Measurements from ENCODE around the gene TIMP3.

The TIMP3 gene

GRCh38 chr22:32785321-32786026 lies 16.0 kb upstream of the TIMP3 start:
- in situ Hi-C loops (cut with HindIII; ENCODE audit: low sequenced_read_pairs) = no loop called here

GRCh38 chr22:32786027-32786418 lies 15.5 kb upstream of the TIMP3 start:
- in situ Hi-C loops (cut with HindIII; ENCODE audit: low sequenced_read_pairs) = no loop called here

- in situ Hi-C loops (cut with HindIII; ENCODE audit: low sequenced_read_pairs) = no loop called here
These were observed 12.4 kb upstream of the TIMP3 start for GRCh38 chr22:32788904-32789624.

- in situ Hi-C loops (cut with HindIII; ENCODE audit: low sequenced_read_pairs) = no loop called here
These were observed 11.5 kb upstream of the TIMP3 start for GRCh38 chr22:32789797-32790620.

DNA sequence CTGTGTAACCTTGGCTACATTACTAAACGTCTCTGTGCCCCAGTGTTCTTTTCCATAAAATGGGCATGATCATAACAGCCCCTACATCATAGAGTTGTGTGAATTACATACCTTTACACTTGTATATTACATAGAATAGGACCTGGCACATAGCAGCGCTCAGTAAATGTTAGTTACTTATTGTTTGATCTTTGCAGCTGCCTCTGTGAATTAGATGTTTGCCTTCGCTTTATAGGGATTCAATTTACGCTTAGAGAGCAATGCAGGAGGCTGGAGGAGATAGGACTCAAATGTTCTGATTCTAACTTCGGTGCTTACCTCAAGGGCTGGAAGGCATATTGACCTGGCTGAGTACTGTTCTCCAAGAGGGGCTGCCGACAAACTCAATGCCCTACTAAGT lies 10.4 kb upstream of the TIMP3 start:
- in situ Hi-C loops (cut with HindIII; ENCODE audit: low sequenced_read_pairs) = no loop called here

- in situ Hi-C loops (cut with HindIII; ENCODE audit: low sequenced_read_pairs) = no loop called here
These were observed 10.0 kb upstream of the TIMP3 start for GRCh38 chr22:32791485-32791884.

GRCh38 chr22:32793589-32793988 lies 7.9 kb upstream of the TIMP3 start:
- in situ Hi-C loops (cut with HindIII; ENCODE audit: low sequenced_read_pairs) = no loop called here

- in situ Hi-C loops (cut with HindIII; ENCODE audit: low sequenced_read_pairs) = no loop called here
These were observed 6.9 kb upstream of the TIMP3 start for GRCh38 chr22:32794449-32795213.

DNA sequence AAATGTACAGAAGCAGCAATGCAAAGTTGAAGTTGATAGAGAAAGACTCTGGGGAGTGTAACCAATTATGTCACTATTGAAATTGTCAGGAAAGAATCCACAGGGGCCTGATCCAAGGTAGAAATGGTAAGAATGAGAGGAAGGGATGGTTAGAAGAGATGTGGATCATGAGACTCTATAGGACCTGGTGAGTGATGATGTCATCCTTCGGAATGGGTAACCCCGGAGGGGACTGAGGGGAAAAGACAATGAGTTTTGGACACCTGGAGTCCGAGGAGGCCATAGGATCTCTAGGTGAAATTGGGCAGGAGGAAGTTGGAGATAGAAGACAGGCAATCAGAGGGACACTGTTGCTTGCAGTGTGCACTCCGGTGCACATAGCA lies 6.3 kb upstream of the TIMP3 start:
- in situ Hi-C loops (cut with HindIII; ENCODE audit: low sequenced_read_pairs) = no loop called here

DNA sequence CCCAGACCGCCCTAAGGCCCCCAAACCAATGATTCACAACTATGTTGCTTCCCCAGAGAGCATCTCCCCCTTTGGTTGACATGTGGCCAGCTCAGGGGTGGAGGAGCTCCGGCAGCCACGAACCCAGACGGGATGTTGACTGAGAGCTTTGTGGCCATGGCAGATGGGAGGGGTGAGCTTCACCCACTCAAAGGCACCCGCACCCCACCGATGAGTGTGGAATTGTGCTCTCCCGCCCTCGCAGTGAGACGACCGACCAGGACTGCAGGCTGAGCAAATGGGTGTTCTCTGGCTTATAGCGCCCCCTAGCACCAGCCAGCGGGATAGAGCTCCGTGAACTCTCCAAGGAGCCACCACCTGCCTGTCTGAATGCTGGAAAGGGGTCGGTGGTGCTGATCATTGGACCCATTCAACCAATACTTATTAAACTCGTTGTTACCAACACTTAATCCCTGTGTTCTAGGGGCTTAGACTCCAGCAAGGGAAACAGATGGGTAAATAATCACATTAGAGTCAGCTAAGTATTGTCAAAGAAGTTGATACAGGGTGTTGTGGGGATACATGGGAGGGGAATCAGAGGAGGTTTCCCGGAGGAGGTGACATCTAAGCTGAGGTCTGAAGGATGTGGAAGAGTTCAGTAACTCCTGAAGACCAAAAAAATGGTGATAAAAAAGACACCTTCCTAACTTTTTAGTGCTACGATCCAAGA lies 4.5 kb upstream of the TIMP3 start:
- in situ Hi-C loops (cut with HindIII; ENCODE audit: low sequenced_read_pairs) = no loop called here

DNA sequence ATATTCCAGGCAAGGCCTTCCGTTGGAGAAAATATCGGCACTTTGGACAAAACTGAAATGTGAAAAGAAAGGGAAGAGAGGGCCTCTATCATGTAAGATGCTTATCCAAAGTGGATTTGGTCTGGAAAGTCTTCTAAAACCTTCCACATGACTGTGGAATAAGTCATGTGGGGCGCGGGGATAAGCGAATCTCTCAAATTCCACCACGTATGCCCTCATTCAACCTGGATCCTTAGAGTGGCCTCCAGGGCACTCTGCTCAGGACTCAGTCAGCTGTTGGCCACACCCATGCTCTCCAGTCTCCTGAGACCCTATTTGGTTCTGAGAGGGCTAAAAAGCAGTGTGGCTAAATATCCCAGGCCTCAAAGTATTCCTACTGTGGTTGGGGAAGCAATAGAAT lies 2.0 kb upstream of the TIMP3 start:
- in situ Hi-C loops (cut with HindIII; ENCODE audit: low sequenced_read_pairs) = no loop called here

DNA sequence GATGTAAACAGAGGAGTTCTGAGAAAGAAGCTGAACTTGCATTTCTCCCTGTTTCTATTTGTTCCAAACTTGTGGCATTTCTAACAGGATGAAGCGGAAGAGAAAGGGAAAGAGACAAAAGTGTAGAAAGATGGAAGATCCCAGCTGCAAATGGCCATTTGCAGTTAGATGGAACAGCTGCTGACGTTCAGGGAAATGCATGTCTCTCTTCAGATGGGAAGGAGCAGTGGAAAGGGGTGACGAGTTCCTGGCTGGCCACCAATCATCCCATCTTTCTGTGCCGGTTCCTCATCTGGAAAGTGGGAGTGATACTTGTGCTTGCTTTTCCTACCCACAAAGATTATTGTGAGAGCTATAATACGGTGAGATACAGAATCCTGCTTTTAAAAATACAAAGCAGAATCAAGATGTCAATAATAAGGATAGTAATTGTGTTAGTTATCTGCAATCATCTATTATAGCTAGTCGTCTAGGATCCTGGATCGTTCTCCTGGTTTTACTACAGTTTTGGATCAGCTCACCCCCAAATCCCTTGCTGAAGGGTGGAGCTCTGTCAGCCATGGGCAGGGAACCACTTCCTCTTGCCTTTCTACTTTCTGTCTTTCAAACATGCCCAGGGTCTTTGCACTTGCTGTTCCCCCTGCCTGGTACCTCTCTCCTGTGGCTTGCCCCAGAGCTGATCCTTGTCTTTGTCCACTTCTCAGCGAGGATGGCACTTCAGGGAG lies 1.2 kb upstream of the TIMP3 start:
- in situ Hi-C loops (cut with HindIII; ENCODE audit: low sequenced_read_pairs) = no loop called here

GRCh38 chr22:32800994-32801536 lies 440 bp upstream of the TIMP3 start:
- in situ Hi-C loops (cut with HindIII; ENCODE audit: low sequenced_read_pairs) = no loop called here

GRCh38 chr22:32802237-32802765 lies 796 bp downstream of the TIMP3 start:
- in situ Hi-C loops (cut with HindIII; ENCODE audit: low sequenced_read_pairs) = no loop called here

- in situ Hi-C loops (cut with HindIII; ENCODE audit: low sequenced_read_pairs) = no loop called here
These were observed 1.7 kb downstream of the TIMP3 start for GRCh38 chr22:32803020-32803737.

- in situ Hi-C loops (cut with HindIII; ENCODE audit: low sequenced_read_pairs) = no loop called here
These were observed 2.4 kb downstream of the TIMP3 start for GRCh38 chr22:32803738-32804435.

- in situ Hi-C loops (cut with HindIII; ENCODE audit: low sequenced_read_pairs) = no loop called here
These were observed 3.2 kb downstream of the TIMP3 start for GRCh38 chr22:32804531-32805360.
